Measurements from ENCODE around the gene CDKL1. TPM values are rescaled to one million over a fixed set of nuclear protein-coding genes. Genes with fewer than 3 reads are reported as not detected.

Gene CDKL1
- total and polyA plus RNA-seq, 2 experiments from 2014 or later: 1.9 to 13.1 TPM

GRCh38 chr14:50398189-50398580 lies 1.5 kb upstream of the CDKL1 start:
- Histone ChIP-seq H3K4me2 (no peak overlapping the region), H3K9me2 (replicated peaks; ENCODE audit: insufficient read depth) (no peaks in the 10 kb centered on the region), H3K4me1 (ENCODE audit: insufficient read depth) (peaks cover 20% of the 10 kb centered on the region), H4K20me1 (ENCODE audit: insufficient read depth, poor library complexity, severe bottlenecking) (no peaks in the 10 kb centered on the region), H3K9me3 (ENCODE audit: low read depth) (no peaks in the 10 kb centered on the region), H3K4me3 (no peak overlapping the region), H3K79me2 (no peaks in the 10 kb centered on the region), H3K27ac (no peak overlapping the region), H2AFZ (no peak overlapping the region), H3K36me3 (replicated peaks; ENCODE audit: insufficient read depth, low read depth) (no peaks in the 10 kb centered on the region), H3K27me3 (no peaks in the 10 kb centered on the region)
- WGBS (ENCODE audit: low lambda C conversion rate, missing lambda C conversion rate): 88% methylated on average over 2 of the region's 2 CpGs
- DNase-seq (ENCODE audit: low spot score): no peak
- TF ChIP-seq CTCF (IDR thresholded peaks at IDR 0.05; ENCODE audit: poor library complexity): no peak
- TF ChIP-seq EZH2phosphoT487 (IDR thresholded peaks at IDR 0.05; ENCODE audit: low read depth, severe bottlenecking, unreplicated experiment): no peak
- TF ChIP-seq EZH2 (IDR thresholded peaks at IDR 0.05; ENCODE audit: borderline replicate concordance): no peak

- no peak for TF ChIP-seq EZH2phosphoT487 (IDR thresholded peaks at IDR 0.05; ENCODE audit: low read depth, severe bottlenecking, unreplicated experiment)
- TF ChIP-seq EZH2 (IDR thresholded peaks at IDR 0.05; ENCODE audit: borderline replicate concordance): no peak
- no peak for TF ChIP-seq CTCF (IDR thresholded peaks at IDR 0.05; ENCODE audit: poor library complexity)
- DNase-seq (ENCODE audit: low spot score): no peak
- Histone ChIP-seq H3K4me1 (ENCODE audit: insufficient read depth) (peaks cover 20% of the 10 kb centered on the region), H3K9me2 (replicated peaks; ENCODE audit: insufficient read depth) (no peaks in the 10 kb centered on the region), H3K4me3 (peak overlapping the region; percentile 56), H3K4me2 (peak overlapping the region; percentile 96), H3K27me3 (no peaks in the 10 kb centered on the region), H3K79me2 (no peaks in the 10 kb centered on the region), H3K27ac (peak overlapping the region; percentile 77), H3K36me3 (replicated peaks; ENCODE audit: insufficient read depth, low read depth) (no peaks in the 10 kb centered on the region), H2AFZ (peak overlapping the region; percentile 90), H4K20me1 (ENCODE audit: insufficient read depth, poor library complexity, severe bottlenecking) (no peaks in the 10 kb centered on the region), H3K9me3 (ENCODE audit: low read depth) (no peaks in the 10 kb centered on the region)
- 56% methylated on average over 9 of the region's 9 CpGs for WGBS (ENCODE audit: low lambda C conversion rate, missing lambda C conversion rate)
Observed at GRCh38 chr14:50397390-50398188, 908 bp upstream of the CDKL1 start.

- no peak overlapping the region for H3K4me3 ChIP-seq
- H2AFZ ChIP-seq: peak overlapping the region; percentile 19
- no peaks in the 10 kb centered on the region for H3K36me3 ChIP-seq (replicated peaks; ENCODE audit: insufficient read depth, low read depth)
- peaks cover 20% of the 10 kb centered on the region for H3K4me1 ChIP-seq (ENCODE audit: insufficient read depth)
- no peaks in the 10 kb centered on the region for H4K20me1 ChIP-seq (ENCODE audit: insufficient read depth, poor library complexity, severe bottlenecking)
- no peak overlapping the region for H3K27ac ChIP-seq
- H3K9me3 ChIP-seq (ENCODE audit: low read depth): no peaks in the 10 kb centered on the region
- H3K4me2 ChIP-seq: peak overlapping the region; percentile 96
- 83% methylated on average over 5 of the region's 5 CpGs for WGBS (ENCODE audit: low lambda C conversion rate, missing lambda C conversion rate)
- TF ChIP-seq EZH2 (IDR thresholded peaks at IDR 0.05; ENCODE audit: borderline replicate concordance) (no peak), EZH2phosphoT487 (IDR thresholded peaks at IDR 0.05; ENCODE audit: low read depth, severe bottlenecking, unreplicated experiment) (no peak), CTCF (IDR thresholded peaks at IDR 0.05; ENCODE audit: poor library complexity) (no peak)
- H3K79me2 ChIP-seq: no peaks in the 10 kb centered on the region
- no peaks in the 10 kb centered on the region for H3K9me2 ChIP-seq (replicated peaks; ENCODE audit: insufficient read depth)
- no peak for DNase-seq (ENCODE audit: low spot score)
- no peaks in the 10 kb centered on the region for H3K27me3 ChIP-seq
Observed at GRCh38 chr14:50395448-50395847, 1.2 kb downstream of the CDKL1 start.
